ENCODE data around the gene INTS7. TPM values are rescaled to one million over a fixed set of nuclear protein-coding genes. Genes with fewer than 3 reads are reported as not detected.

The INTS7 gene
- total RNA-seq, 2 donors from 2014 or later: 27.6 to 32.8 TPM

DNA sequence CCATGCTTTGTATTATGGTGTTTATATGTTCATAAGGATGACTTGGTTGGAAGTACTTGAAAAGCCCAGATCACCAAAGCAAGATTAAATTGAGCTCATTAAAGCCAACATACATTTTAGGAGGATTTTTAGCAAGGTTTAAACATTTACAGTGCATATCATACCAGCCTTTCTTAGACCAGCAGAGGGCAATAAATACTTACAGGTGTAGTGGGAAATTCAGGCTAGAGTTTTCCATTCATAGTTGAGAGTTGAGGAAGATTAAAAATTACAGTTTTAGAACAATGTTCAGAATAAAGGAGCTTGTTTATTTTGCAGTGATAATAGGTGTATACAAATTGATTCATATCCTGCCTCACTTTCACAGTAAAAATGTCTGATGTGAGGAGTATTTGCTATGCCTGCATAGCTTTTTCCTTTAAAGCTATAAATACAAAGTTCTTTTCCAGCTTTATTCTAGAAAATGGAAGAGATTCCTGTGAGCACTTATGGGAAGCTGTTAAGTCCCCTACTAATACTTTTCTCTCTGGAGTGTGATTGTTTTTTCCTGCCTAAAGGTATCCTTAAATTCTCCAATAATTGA lies 35.5 kb upstream of the INTS7 start:
- H3K27me3 ChIP-seq (ENCODE audit: control insufficient read depth, insufficient read depth, low read length, poor library complexity, severe bottlenecking): no peaks in the 10 kb centered on the region
- no peak for DNase-seq
- TF ChIP-seq, protein P1, sequence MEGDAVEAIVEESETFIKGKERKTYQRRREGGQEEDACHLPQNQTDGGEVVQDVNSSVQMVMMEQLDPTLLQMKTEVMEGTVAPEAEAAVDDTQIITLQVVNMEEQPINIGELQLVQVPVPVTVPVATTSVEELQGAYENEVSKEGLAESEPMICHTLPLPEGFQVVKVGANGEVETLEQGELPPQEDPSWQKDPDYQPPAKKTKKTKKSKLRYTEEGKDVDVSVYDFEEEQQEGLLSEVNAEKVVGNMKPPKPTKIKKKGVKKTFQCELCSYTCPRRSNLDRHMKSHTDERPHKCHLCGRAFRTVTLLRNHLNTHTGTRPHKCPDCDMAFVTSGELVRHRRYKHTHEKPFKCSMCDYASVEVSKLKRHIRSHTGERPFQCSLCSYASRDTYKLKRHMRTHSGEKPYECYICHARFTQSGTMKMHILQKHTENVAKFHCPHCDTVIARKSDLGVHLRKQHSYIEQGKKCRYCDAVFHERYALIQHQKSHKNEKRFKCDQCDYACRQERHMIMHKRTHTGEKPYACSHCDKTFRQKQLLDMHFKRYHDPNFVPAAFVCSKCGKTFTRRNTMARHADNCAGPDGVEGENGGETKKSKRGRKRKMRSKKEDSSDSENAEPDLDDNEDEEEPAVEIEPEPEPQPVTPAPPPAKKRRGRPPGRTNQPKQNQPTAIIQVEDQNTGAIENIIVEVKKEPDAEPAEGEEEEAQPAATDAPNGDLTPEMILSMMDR (conservative IDR thresholded peaks at IDR 0.05): peak; percentile 84
- Mint-ChIP-seq H3K9me3 (no peaks in the 10 kb centered on the region), H3K4me3 (no peak overlapping the region), H3K27ac (no peak overlapping the region), H3K36me3 (ENCODE audit: low read depth) (peaks cover 43% of the 10 kb centered on the region), H3K4me1 (no peaks in the 10 kb centered on the region), H3K27me3 (ENCODE audit: insufficient read depth) (no peaks in the 10 kb centered on the region)
- no peak overlapping the region for H3K27ac ChIP-seq (ENCODE audit: low read depth, low read length)
- no peaks in the 10 kb centered on the region for H3K4me1 ChIP-seq (ENCODE audit: control insufficient read depth, insufficient read depth, low read length)
- no peak overlapping the region for H3K4me3 ChIP-seq (ENCODE audit: low read length)
- H3K36me3 ChIP-seq (ENCODE audit: control insufficient read depth, insufficient read depth, low read length): peaks cover 65% of the 10 kb centered on the region
- no peak overlapping the region for H3K9ac ChIP-seq (ENCODE audit: extremely low read depth, low read length, poor library complexity, severe bottlenecking)
- H3K9me3 ChIP-seq (ENCODE audit: control insufficient read depth, low read length): no peaks in the 10 kb centered on the region

DNA sequence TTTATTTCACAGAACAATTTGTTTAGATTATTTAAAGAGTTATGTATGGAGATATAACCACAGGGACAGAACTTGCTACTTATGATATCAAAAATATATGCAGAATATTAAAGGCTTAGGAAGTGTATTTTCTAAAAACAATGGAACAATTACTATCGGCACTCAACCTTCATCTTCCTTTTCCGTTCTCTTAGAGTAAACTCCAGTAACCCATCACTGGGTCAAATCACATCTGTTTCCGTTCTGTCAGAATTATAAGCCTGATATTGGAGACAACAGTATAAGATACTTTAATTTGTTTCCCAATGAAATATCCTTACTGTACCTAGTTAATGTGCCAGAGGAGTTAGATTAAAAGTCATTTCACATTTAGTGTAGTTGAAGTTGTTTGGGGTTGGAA lies 32.4 kb upstream of the INTS7 start:
- Mint-ChIP-seq H3K27ac (no peak overlapping the region), H3K9me3 (no peaks in the 10 kb centered on the region), H3K4me1 (no peaks in the 10 kb centered on the region), H3K4me3 (no peak overlapping the region), H3K27me3 (ENCODE audit: insufficient read depth) (no peaks in the 10 kb centered on the region), H3K36me3 (ENCODE audit: low read depth) (peaks cover 45% of the 10 kb centered on the region)
- Histone ChIP-seq H3K4me1 (ENCODE audit: control insufficient read depth, insufficient read depth, low read length) (no peaks in the 10 kb centered on the region), H3K9ac (ENCODE audit: extremely low read depth, low read length, poor library complexity, severe bottlenecking) (no peak overlapping the region), H3K9me3 (ENCODE audit: control insufficient read depth, low read length) (no peaks in the 10 kb centered on the region), H3K27me3 (ENCODE audit: control insufficient read depth, insufficient read depth, low read length, poor library complexity, severe bottlenecking) (no peaks in the 10 kb centered on the region), H3K36me3 (ENCODE audit: control insufficient read depth, insufficient read depth, low read length) (peaks cover 62% of the 10 kb centered on the region), H3K27ac (ENCODE audit: low read depth, low read length) (no peak overlapping the region), H3K4me3 (ENCODE audit: low read length) (no peak overlapping the region)
- TF ChIP-seq, protein P1 (conservative IDR thresholded peaks at IDR 0.05): no peak
- DNase-seq: no peak
- WGBS, 2 experiments (ENCODE audit: insufficient coverage in 1 of 2, insufficient read length in 1 of 2): 97 to 100% methylated on average over 2 to 3 of the region's 3 CpGs

DNA sequence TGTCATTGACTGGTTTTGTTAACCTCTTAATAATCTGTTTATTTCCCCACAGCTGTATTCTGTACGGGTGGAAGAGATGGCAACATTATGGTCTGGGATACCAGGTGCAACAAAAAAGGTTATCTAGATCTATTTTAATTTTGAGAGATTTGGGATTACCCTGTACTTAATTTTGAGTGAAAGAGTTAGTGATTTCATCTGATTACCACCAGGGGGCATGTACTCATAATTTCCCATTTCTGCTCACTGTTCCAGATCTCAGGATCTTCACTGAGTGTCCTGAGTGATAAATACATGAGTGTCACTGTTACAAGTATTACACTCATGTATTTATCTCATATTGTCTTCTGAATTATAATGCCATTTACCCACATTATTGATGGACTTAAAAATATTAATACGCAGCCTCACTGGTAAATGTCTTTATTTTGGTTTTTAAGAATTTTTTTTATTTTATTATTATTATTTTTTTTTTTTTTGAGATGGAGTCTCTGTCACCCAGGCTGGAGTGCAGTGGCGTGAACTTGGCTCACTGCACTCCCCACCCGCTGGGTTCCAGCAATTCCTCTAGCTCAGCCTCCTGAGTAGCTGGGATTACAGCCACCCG lies 27.6 kb upstream of the INTS7 start:
- H3K27me3 Mint-ChIP-seq (ENCODE audit: insufficient read depth): no peaks in the 10 kb centered on the region
- no peaks in the 10 kb centered on the region for H3K4me1 Mint-ChIP-seq
- H3K27ac ChIP-seq (ENCODE audit: low read depth, low read length): no peak overlapping the region
- no peak overlapping the region for H3K4me3 ChIP-seq (ENCODE audit: low read length)
- no peak overlapping the region for H3K9ac ChIP-seq (ENCODE audit: extremely low read depth, low read length, poor library complexity, severe bottlenecking)
- TF ChIP-seq, protein P1 (conservative IDR thresholded peaks at IDR 0.05): peak; percentile 84
- no peaks in the 10 kb centered on the region for H3K4me1 ChIP-seq (ENCODE audit: control insufficient read depth, insufficient read depth, low read length)
- H3K36me3 ChIP-seq (ENCODE audit: control insufficient read depth, insufficient read depth, low read length): peaks cover 36% of the 10 kb centered on the region
- H3K27ac Mint-ChIP-seq: no peak overlapping the region
- 98 to 100% methylated on average over 1 to 4 of the region's 5 CpGs for WGBS, 2 experiments (ENCODE audit: insufficient coverage in 1 of 2, insufficient read length in 1 of 2)
- H3K9me3 ChIP-seq (ENCODE audit: control insufficient read depth, low read length): peaks cover 6% of the 10 kb centered on the region
- H3K27me3 ChIP-seq (ENCODE audit: control insufficient read depth, insufficient read depth, low read length, poor library complexity, severe bottlenecking): no peaks in the 10 kb centered on the region
- H3K4me3 Mint-ChIP-seq: no peak overlapping the region
- H3K36me3 Mint-ChIP-seq (ENCODE audit: low read depth): peaks cover 38% of the 10 kb centered on the region
- DNase-seq: no peak
- H3K9me3 Mint-ChIP-seq: no peaks in the 10 kb centered on the region

Measured in endodermal cell (in vitro differentiated cells).